Measurements from ENCODE around the gene CATSPER3. TPM values are rescaled to one million over a fixed set of nuclear protein-coding genes. Genes with fewer than 3 reads are reported as not detected.

Gene CATSPER3
- total and polyA plus RNA-seq, 2 of the 8 experiments (the other 6 are each of a cell fraction or from before 2014, with no cell fraction given) = 0.62 TPM; not detected in 1

DNA sequence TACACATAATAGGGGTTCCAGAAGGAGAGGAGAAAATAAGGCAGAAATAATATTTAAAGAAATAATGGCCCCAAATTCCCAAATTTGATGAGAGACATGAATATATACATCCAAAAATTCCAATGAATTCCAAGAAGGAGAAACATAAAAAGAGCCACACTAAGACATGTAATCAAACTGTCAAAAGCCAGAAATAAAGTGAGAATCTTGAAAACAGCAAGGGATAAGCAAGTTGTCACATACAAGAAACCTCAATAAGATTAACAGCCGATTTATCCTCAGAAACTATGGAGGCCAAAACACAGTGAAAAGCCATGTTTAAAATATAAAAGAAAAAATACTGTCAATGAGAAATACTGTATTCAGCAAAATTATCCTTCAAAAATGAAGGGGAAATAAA, 14.5 kb downstream of the CATSPER3 start:
- Histone ChIP-seq H3K9ac (replicated peaks in 1 of 4; ENCODE audit: extremely low read depth in 1 of 4, low read depth in 3 of 4, low read length in 3 of 4) (no peak overlapping the region), H2BK5ac (ENCODE audit: low read depth, low read length) (no peak overlapping the region), H4K8ac (ENCODE audit: extremely low read depth, insufficient read depth, low read length) (no peak overlapping the region), H3K4me1 (replicated peaks in 1 of 4; ENCODE audit: control insufficient read depth in 3 of 4, insufficient read depth in 4 of 4, low read length in 3 of 4) (no peaks in the 10 kb centered on the region), H3K56ac (replicated peaks; ENCODE audit: insufficient read length, low read depth, low read length) (no peak overlapping the region), H3K14ac (ENCODE audit: insufficient read length) (no peak overlapping the region), H3K79me2 (ENCODE audit: control insufficient read depth in 1 of 2, insufficient read depth in 2 of 2, low read length in 2 of 2) (no peaks in the 10 kb centered on the region), H3K23ac (ENCODE audit: insufficient read length) (no peak overlapping the region), H3K9me3 (ENCODE audit: insufficient read depth in 2 of 2, low read depth in 1 of 2, low read length in 1 of 2) (peaks cover 17 to 19% of the 10 kb centered on the region in 2 experiments), H4K20me1 (replicated peaks in 1 of 2; ENCODE audit: control insufficient read depth in 1 of 2, insufficient read depth in 2 of 2, low read length in 2 of 2) (no peaks in the 10 kb centered on the region), H3K27ac (ENCODE audit: low read depth, low read length) (no peak overlapping the region), H3K4me2 (ENCODE audit: insufficient read depth in 1 of 2, low read depth in 2 of 2, low read length in 2 of 2) (no peak overlapping the region), H2BK15ac (ENCODE audit: low read length) (no peak overlapping the region), H3K36me3 (ENCODE audit: control insufficient read depth in 2 of 4, insufficient read depth in 4 of 4, low read length in 3 of 4) (no peaks in the 10 kb centered on the region), H2BK20ac (ENCODE audit: low read length) (no peak overlapping the region), H2AK5ac (ENCODE audit: low read depth, low read length) (no peak overlapping the region), H3K79me1 (ENCODE audit: low read depth, low read length) (no peaks in the 10 kb centered on the region), H4K91ac (replicated peaks; ENCODE audit: insufficient read length, low read length) (no peak overlapping the region), H2BK120ac (replicated peaks; ENCODE audit: low read depth, low read length) (no peak overlapping the region), H3K18ac (ENCODE audit: extremely low read depth, low read length) (no peak overlapping the region), H2BK12ac (ENCODE audit: low read depth, low read length) (no peak overlapping the region), H3K23me2 (ENCODE audit: low read depth, low read length) (no peaks in the 10 kb centered on the region), H3K27me3 (replicated peaks in 1 of 4; ENCODE audit: control insufficient read depth in 3 of 4, extremely low read depth in 1 of 4, insufficient read depth in 3 of 4, low read length in 3 of 4) (no peaks in the 10 kb centered on the region), H3K4me3 (ENCODE audit: extremely low read depth in 1 of 4, insufficient read depth in 2 of 4, low read depth in 3 of 4, low read length in 4 of 4) (no peak overlapping the region), H4K5ac (ENCODE audit: insufficient read length, low read depth, low read length) (no peak overlapping the region), H2AFZ (ENCODE audit: low read length) (no peak overlapping the region), H3K4ac (replicated peaks; ENCODE audit: insufficient read length, low read depth, low read length) (no peak overlapping the region)
- 78% methylated on average over 1 of the region's 1 CpG; no CpG with 5 or more reads in 1 of the 2 experiments for WGBS, 2 experiments (ENCODE audit: extremely low coverage in 1 of 2, insufficient coverage in 1 of 2, insufficient read length in 1 of 2, insufficient replicate concordance in 2 of 2, low coverage in 1 of 2, low lambda C conversion rate in 2 of 2, missing lambda C conversion rate in 1 of 2)
- DNase-seq (ENCODE audit: low read depth in 1 of 2, low spot score in 2 of 2) (no peak), FAIRE-seq (no peak)
- POLR2A ChIA-PET (ENCODE audit: partially characterized antibody) = no interaction called here
- no peak for TF ChIP-seq YY1 (IDR thresholded peaks at IDR 0.05; ENCODE audit: low read depth, low read length)
- no peak for TF ChIP-seq SAP30 (IDR thresholded peaks at IDR 0.05; ENCODE audit: insufficient read depth, insufficient replicate concordance, low read length)
- no peak for TF ChIP-seq CREB1 (IDR thresholded peaks at IDR 0.05)
- no peak for TF ChIP-seq SIRT6 (IDR thresholded peaks at IDR 0.05; ENCODE audit: low read length)
- TF ChIP-seq EZH2 (IDR thresholded peaks at IDR 0.05; ENCODE audit: low read depth, low read length, severe bottlenecking) = no peak
- no peak for TF ChIP-seq RAD21 (IDR thresholded peaks at IDR 0.05 in 1 of 2, conservative IDR thresholded peaks at IDR 0.05 in 1 of 2; ENCODE audit: low read depth in 2 of 2, low read length in 2 of 2)
- no peak for TF ChIP-seq BACH1 (IDR thresholded peaks at IDR 0.05; ENCODE audit: low read length)
- no peak for TF ChIP-seq BRCA1 (IDR thresholded peaks at IDR 0.05; ENCODE audit: low read depth, low read length)
- TF ChIP-seq POU5F1 (IDR thresholded peaks at IDR 0.05; ENCODE audit: low read depth, low read length) = no peak
- no peak for TF ChIP-seq HDAC2 (IDR thresholded peaks at IDR 0.05; ENCODE audit: borderline replicate concordance in 1 of 2, low read depth in 2 of 2, low read length in 2 of 2)
- no peak for TF ChIP-seq NANOG (IDR thresholded peaks at IDR 0.05; ENCODE audit: insufficient read depth, low read depth, low read length, poor library complexity, severe bottlenecking)
- TF ChIP-seq MAFK (IDR thresholded peaks at IDR 0.05; ENCODE audit: low read depth, low read length) = no peak
- no peak for TF ChIP-seq EP300 (IDR thresholded peaks at IDR 0.05; ENCODE audit: borderline replicate concordance in 1 of 2, low read depth in 2 of 2, low read length in 2 of 2)
- CTCF ChIA-PET (ENCODE audit: partially characterized antibody) = no interaction called here
